ENCODE data around the gene GPR180.

Gene GPR180

DNA sequence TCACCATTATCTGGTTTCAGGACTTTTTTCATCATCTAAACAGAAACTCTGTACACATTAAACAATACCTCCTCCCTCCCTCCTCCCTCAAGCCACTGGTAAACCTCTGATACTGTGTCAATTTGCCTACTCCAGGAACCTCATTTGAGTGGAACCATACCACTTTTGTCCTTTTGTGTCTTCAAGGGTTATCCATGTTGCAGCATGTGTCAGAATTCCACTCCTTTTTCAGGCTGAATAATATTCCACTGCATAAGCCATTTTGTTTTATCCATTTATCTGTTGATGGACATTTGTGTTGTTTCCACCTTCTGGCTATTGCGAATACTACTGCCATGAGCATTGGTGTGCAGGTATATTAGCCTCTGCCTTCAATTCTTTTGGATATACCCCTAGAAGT, 33.2 kb upstream of the GPR180 start:
- Histone ChIP-seq H3K27me3 (ENCODE audit: control insufficient read depth in 1 of 2, insufficient read depth in 2 of 2, low read length in 2 of 2) (no peaks in the 10 kb centered on the region), H3K27ac (ENCODE audit: low read depth, low read length) (no peak overlapping the region), H3K9ac (ENCODE audit: low read length) (no peak overlapping the region), H3K4me3 (ENCODE audit: low read depth in 1 of 2, low read length in 2 of 2) (no peak overlapping the region), H3K4me1 (ENCODE audit: insufficient read depth, low read length) (no peaks in the 10 kb centered on the region), H3K36me3 (ENCODE audit: insufficient read depth, low read length) (peaks cover 31% of the 10 kb centered on the region), H3K9me3 (ENCODE audit: low read length) (no peaks in the 10 kb centered on the region)

DNA sequence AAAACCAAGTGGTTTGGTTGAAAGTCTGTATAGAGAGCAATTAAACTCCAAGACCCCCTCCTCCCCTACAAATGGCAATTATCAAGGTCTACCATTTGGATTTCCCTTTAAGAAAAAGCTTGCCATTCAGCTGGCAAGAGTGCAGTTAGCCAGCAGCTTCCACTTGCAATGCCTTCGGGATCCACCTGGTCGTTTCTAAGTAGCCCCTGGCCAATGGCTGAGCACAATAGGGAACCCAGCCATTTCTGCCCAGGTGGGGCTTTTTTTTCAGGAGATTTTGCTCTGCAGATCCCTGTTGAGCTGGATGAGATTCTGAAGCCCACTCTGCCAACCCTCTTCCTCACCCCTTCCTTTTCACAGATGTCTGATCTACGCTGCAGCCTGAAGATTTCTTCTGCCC, 32.0 kb upstream of the GPR180 start:
- Histone ChIP-seq H3K27ac (ENCODE audit: low read depth, low read length) (no peak overlapping the region), H3K27me3 (ENCODE audit: control insufficient read depth in 1 of 2, insufficient read depth in 2 of 2, low read length in 2 of 2) (no peaks in the 10 kb centered on the region), H3K9me3 (ENCODE audit: low read length) (no peaks in the 10 kb centered on the region), H3K36me3 (ENCODE audit: insufficient read depth, low read length) (peaks cover 39% of the 10 kb centered on the region), H3K4me1 (ENCODE audit: insufficient read depth, low read length) (no peaks in the 10 kb centered on the region), H3K4me3 (ENCODE audit: low read depth in 1 of 2, low read length in 2 of 2) (no peak overlapping the region), H3K9ac (ENCODE audit: low read length) (no peak overlapping the region)

DNA sequence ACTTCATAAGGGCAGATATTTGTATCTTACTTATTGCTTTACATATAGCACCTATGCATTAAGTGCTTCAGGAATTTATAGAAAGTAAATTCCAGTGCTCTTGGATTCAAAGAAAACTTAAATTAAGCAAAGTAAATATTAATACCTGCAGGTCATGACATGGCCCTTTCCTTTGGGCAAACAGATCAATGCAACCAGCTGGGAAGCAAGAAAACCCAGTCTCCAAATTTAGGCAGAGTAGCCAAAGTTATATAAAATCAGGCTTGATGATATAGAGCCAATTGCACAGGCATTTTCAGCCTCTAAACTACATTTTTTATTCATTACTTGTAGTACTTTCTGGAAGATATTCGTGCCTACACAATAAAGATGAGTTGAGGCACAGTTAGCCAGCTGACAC, 22.6 kb upstream of the GPR180 start:
- Histone ChIP-seq H3K9me3 (ENCODE audit: low read length) (no peaks in the 10 kb centered on the region), H3K9ac (ENCODE audit: low read length) (no peak overlapping the region), H3K4me1 (ENCODE audit: insufficient read depth, low read length) (no peaks in the 10 kb centered on the region), H3K36me3 (ENCODE audit: insufficient read depth, low read length) (peaks cover 49% of the 10 kb centered on the region), H3K27ac (ENCODE audit: low read depth, low read length) (no peak overlapping the region), H3K27me3 (ENCODE audit: control insufficient read depth in 1 of 2, insufficient read depth in 2 of 2, low read length in 2 of 2) (no peaks in the 10 kb centered on the region), H3K4me3 (ENCODE audit: low read depth in 1 of 2, low read length in 2 of 2) (no peak overlapping the region)

DNA sequence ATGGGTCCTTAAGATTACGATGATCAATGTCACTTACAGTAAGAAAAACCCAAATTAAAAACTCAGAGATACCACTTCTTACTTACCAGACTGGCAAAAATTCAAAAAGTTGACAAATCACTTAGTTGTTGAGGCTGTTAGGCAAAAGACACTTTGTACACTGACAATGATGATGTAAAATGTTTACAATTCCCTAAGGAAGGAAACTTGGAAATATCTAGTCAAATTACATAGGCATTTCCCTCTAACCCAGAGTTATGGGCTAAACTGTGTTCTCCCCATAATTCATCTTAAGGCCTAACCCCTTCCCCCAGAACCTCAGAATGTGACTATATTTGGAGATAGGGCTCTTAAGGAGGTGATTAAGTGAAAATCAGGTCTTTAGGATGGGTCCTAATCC, 17.7 kb upstream of the GPR180 start:
- peaks cover 28% of the 10 kb centered on the region for H3K36me3 ChIP-seq (ENCODE audit: insufficient read depth, low read length)
- H3K27me3 ChIP-seq (ENCODE audit: control insufficient read depth in 1 of 2, insufficient read depth in 2 of 2, low read length in 2 of 2) = no peaks in the 10 kb centered on the region
- H3K9ac ChIP-seq (ENCODE audit: low read length) = no peak overlapping the region
- no peaks in the 10 kb centered on the region for H3K4me1 ChIP-seq (ENCODE audit: insufficient read depth, low read length)
- no peak overlapping the region for H3K4me3 ChIP-seq (ENCODE audit: low read depth in 1 of 2, low read length in 2 of 2)
- H3K27ac ChIP-seq (ENCODE audit: low read depth, low read length) = no peak overlapping the region
- no peaks in the 10 kb centered on the region for H3K9me3 ChIP-seq (ENCODE audit: low read length)

DNA sequence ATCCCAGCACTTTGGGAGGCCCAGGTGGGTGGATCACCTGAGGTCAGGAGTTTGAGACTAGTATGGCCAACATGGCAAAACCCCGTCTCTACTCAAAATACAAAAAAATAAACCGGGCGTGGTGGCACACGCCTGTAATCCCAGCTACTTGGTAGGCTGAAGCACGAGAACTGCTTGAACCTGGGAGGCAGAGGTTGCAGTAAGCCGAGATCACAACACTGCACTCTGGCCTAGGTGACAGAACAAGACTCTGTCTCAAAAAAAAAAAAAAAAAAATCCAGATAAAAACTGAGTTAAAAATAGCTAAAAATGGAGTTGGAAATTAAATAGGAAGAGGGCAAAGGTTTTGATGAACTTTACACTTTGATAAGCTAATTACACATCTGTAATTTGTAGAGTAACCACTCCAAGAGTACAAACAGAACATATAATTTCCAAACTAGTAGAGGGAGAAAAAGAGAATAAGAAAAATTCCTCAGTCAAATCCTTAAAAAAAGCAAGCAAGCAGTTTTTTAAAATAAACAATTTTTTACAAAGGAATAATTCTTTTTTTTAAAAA, 16.0 kb upstream of the GPR180 start:
- H3K4me1 ChIP-seq (ENCODE audit: insufficient read depth, low read length) = no peaks in the 10 kb centered on the region
- no peaks in the 10 kb centered on the region for H3K27me3 ChIP-seq (ENCODE audit: control insufficient read depth in 1 of 2, insufficient read depth in 2 of 2, low read length in 2 of 2)
- peaks cover 16% of the 10 kb centered on the region for H3K36me3 ChIP-seq (ENCODE audit: insufficient read depth, low read length)
- no peak overlapping the region for H3K27ac ChIP-seq (ENCODE audit: low read depth, low read length)
- no peak overlapping the region for H3K4me3 ChIP-seq (ENCODE audit: low read depth in 1 of 2, low read length in 2 of 2)
- H3K9ac ChIP-seq (ENCODE audit: low read length) = no peak overlapping the region
- H3K9me3 ChIP-seq (ENCODE audit: low read length) = no peaks in the 10 kb centered on the region

DNA sequence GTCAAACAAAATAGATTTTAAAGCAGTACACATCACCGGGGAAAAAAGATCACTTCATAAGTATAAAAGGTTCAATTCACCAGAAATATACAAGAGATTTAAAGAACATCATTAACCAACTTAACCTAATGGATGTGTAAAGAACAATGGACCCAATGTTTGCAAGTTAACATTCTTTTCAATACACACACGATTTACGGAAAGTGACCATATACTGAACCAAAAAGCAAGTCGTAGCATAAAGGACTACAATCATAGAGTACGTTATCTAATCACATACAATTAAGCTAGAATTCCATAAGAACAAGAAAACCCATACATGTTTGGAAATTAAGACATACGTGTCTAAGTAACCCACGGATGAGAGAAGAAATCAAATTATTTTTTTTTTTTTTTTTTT, 15.3 kb upstream of the GPR180 start:
- Histone ChIP-seq H3K9ac (ENCODE audit: low read length) (no peak overlapping the region), H3K9me3 (ENCODE audit: low read length) (no peaks in the 10 kb centered on the region), H3K4me3 (ENCODE audit: low read depth in 1 of 2, low read length in 2 of 2) (no peak overlapping the region), H3K4me1 (ENCODE audit: insufficient read depth, low read length) (no peaks in the 10 kb centered on the region), H3K36me3 (ENCODE audit: insufficient read depth, low read length) (peaks cover 16% of the 10 kb centered on the region), H3K27me3 (ENCODE audit: control insufficient read depth in 1 of 2, insufficient read depth in 2 of 2, low read length in 2 of 2) (no peaks in the 10 kb centered on the region), H3K27ac (ENCODE audit: low read depth, low read length) (no peak overlapping the region)

DNA sequence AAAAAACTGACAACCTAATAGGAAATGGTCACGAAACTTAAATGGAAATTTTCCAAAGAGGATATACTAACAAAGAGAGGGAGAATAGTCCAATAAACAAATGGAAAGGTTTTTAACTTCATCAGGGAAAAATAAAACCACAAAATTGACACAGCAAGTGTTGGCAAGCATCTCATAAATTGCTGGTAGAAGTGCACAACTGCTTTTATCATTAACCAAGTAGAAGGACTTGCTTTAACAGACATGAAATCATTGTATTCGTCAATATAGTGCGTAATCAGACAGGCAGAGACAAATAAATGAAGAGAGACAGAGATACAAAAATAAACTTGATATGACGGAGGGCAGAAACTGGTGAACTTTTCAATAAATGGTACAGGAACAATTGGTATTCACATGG, 13.1 kb upstream of the GPR180 start:
- H3K27ac ChIP-seq (ENCODE audit: low read depth, low read length) = no peak overlapping the region
- H3K36me3 ChIP-seq (ENCODE audit: insufficient read depth, low read length) = peaks cover 11% of the 10 kb centered on the region
- no peak overlapping the region for H3K9ac ChIP-seq (ENCODE audit: low read length)
- no peak overlapping the region for H3K4me3 ChIP-seq (ENCODE audit: low read depth in 1 of 2, low read length in 2 of 2)
- H3K27me3 ChIP-seq (ENCODE audit: control insufficient read depth in 1 of 2, insufficient read depth in 2 of 2, low read length in 2 of 2) = no peaks in the 10 kb centered on the region
- no peaks in the 10 kb centered on the region for H3K4me1 ChIP-seq (ENCODE audit: insufficient read depth, low read length)
- H3K9me3 ChIP-seq (ENCODE audit: low read length) = no peaks in the 10 kb centered on the region

DNA sequence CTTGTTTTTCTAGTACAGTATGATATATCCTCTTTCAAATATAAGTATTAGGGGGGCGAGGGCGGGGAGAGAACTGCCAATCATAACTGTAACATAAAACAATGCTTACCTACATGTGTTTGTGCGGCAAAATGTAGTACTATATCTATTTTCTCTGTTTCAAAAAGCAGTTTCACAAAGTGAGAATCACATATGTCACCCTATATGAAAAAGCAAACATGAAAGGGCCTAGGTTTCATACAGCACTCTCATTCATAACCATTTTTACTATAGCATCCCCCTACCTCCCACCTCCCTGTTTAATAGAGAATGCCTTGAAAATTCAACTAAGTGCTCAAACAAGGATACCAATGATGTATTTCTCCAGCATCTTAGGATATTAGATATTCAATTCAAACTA, 10.9 kb upstream of the GPR180 start:
- Histone ChIP-seq H3K9me3 (ENCODE audit: low read length) (no peaks in the 10 kb centered on the region), H3K4me3 (ENCODE audit: low read depth in 1 of 2, low read length in 2 of 2) (no peak overlapping the region), H3K36me3 (ENCODE audit: insufficient read depth, low read length) (peaks cover 11% of the 10 kb centered on the region), H3K27ac (ENCODE audit: low read depth, low read length) (no peak overlapping the region), H3K4me1 (ENCODE audit: insufficient read depth, low read length) (peaks cover 17% of the 10 kb centered on the region), H3K27me3 (ENCODE audit: control insufficient read depth in 1 of 2, insufficient read depth in 2 of 2, low read length in 2 of 2) (no peaks in the 10 kb centered on the region), H3K9ac (ENCODE audit: low read length) (no peak overlapping the region)

DNA sequence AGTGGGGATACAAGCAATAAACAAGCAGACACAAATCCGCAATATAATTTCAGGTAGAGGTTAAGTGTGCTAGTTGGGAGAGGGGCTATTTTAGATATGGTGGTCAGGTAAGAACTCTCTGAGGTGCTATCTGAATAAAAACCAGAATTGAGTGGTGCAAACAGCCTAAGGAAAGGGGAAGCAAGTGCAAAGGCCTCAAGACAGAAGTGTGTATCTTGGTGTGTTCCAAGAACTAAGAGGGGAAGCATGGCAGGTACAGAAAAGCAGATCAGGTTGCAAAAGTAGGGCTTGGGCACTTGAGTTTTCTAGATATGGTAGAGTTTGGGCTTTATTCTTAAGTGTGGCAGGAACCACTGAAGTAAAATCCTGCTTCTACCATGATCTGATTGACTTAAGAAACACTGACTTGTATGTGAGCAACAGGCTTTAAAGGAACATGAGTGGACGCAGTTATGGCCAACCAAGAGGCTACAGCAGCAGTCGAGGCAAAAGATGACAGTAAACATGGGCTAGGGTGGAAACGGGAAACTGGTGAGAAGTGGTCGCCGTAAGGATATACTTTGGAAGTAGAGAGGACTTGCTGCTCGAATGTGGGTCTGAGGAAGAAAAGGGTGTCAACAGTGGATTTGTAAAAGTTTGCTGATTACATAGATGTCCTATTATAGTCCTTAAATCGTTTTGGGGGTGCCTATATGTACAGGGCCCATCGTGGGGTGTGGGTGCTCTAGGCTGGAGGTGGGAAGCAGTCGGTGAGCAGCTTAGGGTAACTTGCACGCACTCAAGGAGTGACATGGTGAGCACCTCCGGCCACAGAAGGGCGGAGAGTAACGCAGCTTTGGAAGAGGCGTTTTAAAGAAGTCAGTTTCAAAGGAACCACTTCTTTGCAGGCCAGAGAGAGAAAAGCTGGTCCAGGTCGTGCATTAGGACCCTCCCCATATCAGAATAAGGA, 6.4 kb upstream of the GPR180 start:
- peak overlapping the region; percentile 81 for H3K9ac ChIP-seq (ENCODE audit: low read length)
- H3K9me3 ChIP-seq (ENCODE audit: low read length) = no peaks in the 10 kb centered on the region
- H3K4me3 ChIP-seq (ENCODE audit: low read depth in 1 of 2, low read length in 2 of 2) = peak overlapping the region; percentile 81 to 96
- H3K36me3 ChIP-seq (ENCODE audit: insufficient read depth, low read length) = peaks cover 11% of the 10 kb centered on the region
- H3K27ac ChIP-seq (ENCODE audit: low read depth, low read length) = peak overlapping the region; percentile 86
- H3K27me3 ChIP-seq (ENCODE audit: control insufficient read depth in 1 of 2, insufficient read depth in 2 of 2, low read length in 2 of 2) = no peaks in the 10 kb centered on the region
- H3K4me1 ChIP-seq (ENCODE audit: insufficient read depth, low read length) = peaks cover 17% of the 10 kb centered on the region

DNA sequence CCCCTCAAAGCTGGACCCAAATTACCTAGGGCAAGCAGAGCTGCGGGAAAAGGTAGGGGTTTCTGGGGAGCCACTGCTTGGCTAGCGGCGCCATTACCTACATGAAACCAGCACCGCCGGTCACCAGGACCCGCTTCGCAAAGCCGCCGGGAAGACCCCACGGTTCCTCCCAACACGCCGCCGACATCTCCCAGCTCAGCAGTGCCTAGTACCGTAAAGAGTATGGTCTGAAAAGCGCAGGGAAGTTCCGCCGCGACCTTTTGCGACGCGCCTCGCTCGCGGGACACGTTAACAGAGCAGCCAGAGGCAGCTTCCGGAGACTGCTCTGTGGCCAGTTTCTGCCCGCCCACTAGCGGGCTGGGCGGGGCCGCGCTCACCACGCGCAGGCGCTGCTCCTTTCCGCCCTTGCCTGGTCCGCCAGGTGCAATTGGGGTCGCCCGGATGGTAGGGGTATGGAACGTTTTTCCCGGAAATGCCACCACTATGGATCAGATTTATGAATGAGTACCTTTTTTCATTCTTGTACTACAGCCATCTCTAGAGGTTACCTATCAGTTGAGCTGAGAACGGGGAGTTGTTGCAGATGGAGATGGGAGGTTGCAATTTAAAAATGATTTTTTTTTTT, 5.6 kb upstream of the GPR180 start, which contains the start of gene TGDS:
Gene TGDS (minus strand): TSS at position 203 of the 625 bp plus-strand sequence. CDS start 16 bp downstream, at position 187.
- H3K9ac ChIP-seq (ENCODE audit: low read length) = peak within 1 kb of the TSS; percentile 81
- H3K27ac ChIP-seq (ENCODE audit: low read depth, low read length) = peak within 1 kb of the TSS; percentile 86

DNA sequence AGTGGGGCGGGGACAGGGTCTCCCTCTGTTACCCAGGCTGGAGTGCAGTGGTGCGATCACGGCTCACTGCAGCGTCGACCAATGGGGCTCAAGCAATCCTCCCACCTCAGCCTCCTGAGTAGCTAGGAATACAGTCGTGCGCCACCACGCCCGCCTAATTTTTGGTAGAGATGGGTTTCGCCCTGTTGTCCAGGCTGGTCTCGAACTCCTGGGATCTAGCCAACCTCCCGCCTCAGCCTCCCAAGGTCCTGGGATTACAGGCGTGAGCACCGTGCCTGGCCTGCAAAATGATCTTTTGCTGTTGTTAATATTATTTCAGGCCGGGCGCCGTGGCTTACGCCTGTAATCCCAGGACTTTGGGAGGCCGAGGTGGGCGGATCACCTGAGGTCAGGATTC, 5.1 kb upstream of the GPR180 start:
- Histone ChIP-seq H3K36me3 (ENCODE audit: insufficient read depth, low read length) (peaks cover 5% of the 10 kb centered on the region), H3K27ac (ENCODE audit: low read depth, low read length) (no peak overlapping the region), H3K4me3 (ENCODE audit: low read depth in 1 of 2, low read length in 2 of 2) (peak overlapping the region; percentile 81 to 96), H3K9me3 (ENCODE audit: low read length) (no peaks in the 10 kb centered on the region), H3K4me1 (ENCODE audit: insufficient read depth, low read length) (peaks cover 17% of the 10 kb centered on the region), H3K27me3 (ENCODE audit: control insufficient read depth in 1 of 2, insufficient read depth in 2 of 2, low read length in 2 of 2) (no peaks in the 10 kb centered on the region), H3K9ac (ENCODE audit: low read length) (no peak overlapping the region)

More for the DNA sequence above, 5.6 kb upstream of the GPR180 start, which contains the start of gene TGDS:
- Histone ChIP-seq H3K36me3 (ENCODE audit: insufficient read depth, low read length) (peaks cover 5% of the 10 kb centered on the region), H3K4me3 (ENCODE audit: low read depth in 1 of 2, low read length in 2 of 2) (peak within 1 kb of the TSS; percentile 81 to 96), H3K4me1 (ENCODE audit: insufficient read depth, low read length) (peaks cover 17% of the 10 kb centered on the region), H3K27me3 (ENCODE audit: control insufficient read depth in 1 of 2, insufficient read depth in 2 of 2, low read length in 2 of 2) (no peaks in the 10 kb centered on the region), H3K9me3 (ENCODE audit: low read length) (no peaks in the 10 kb centered on the region)
